Astrocyte of the spinal cord (primary cell): ENCODE measurements around the gene KBTBD8.

Experiments used
- DNase-seq: peaks from one replicate; pipeline ENCODE4 v3.0.0; 2011; ENCODE audit warnings: low read depth, low spot score
- H3K4me3 ChIP-seq: 2 replicates; pipeline ENCODE4 v1.5.1; 2011; ENCODE audit warnings: low read depth, mild to moderate bottlenecking, low read length, moderate library complexity
- in situ Hi-C: cut with HindIII; loops from 2 replicates; pipeline ENCODE4 v1.10.0; 2017; ENCODE audit warnings: low sequenced_read_pairs
- TF ChIP-seq, protein P1 (sequence below): IDR thresholded peaks from 2 replicates; pipeline ENCODE4 v1.5.1; 2012; ENCODE audit warnings: low read depth, mild to moderate bottlenecking, low read length, inconsistent platforms

The KBTBD8 gene

DNA sequence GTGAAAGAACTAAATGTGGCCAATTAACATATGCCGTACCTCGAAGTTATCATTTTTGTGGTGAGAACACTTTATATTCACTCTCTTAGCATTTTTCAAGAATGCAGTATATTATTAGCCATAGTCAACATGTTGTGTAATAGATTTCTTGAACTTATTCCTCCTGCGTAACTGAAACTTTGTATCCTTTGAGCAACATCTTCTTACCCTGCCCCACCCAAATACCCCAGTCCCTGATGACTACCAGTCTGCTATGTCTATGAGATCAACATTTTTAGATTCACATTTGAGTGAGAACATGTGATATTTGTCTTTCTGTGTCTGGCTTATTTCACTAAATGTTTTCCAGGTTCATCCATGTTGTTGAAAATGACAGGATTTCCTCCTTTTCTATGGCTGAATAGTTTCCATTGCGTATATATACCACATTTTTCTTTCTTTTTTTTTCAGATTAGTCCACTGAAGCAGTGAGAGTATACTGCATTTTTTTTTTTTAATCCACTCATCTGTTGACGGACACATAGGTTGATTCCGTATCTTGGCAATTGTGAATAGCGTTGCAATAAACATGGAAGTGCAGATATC, 12.7 kb upstream of the KBTBD8 start:
- no peak for DNase-seq
- no peak overlapping the region for H3K4me3 ChIP-seq
- in situ Hi-C loops = no loop called here
- TF ChIP-seq, protein P1, sequence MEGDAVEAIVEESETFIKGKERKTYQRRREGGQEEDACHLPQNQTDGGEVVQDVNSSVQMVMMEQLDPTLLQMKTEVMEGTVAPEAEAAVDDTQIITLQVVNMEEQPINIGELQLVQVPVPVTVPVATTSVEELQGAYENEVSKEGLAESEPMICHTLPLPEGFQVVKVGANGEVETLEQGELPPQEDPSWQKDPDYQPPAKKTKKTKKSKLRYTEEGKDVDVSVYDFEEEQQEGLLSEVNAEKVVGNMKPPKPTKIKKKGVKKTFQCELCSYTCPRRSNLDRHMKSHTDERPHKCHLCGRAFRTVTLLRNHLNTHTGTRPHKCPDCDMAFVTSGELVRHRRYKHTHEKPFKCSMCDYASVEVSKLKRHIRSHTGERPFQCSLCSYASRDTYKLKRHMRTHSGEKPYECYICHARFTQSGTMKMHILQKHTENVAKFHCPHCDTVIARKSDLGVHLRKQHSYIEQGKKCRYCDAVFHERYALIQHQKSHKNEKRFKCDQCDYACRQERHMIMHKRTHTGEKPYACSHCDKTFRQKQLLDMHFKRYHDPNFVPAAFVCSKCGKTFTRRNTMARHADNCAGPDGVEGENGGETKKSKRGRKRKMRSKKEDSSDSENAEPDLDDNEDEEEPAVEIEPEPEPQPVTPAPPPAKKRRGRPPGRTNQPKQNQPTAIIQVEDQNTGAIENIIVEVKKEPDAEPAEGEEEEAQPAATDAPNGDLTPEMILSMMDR = no peak

DNA sequence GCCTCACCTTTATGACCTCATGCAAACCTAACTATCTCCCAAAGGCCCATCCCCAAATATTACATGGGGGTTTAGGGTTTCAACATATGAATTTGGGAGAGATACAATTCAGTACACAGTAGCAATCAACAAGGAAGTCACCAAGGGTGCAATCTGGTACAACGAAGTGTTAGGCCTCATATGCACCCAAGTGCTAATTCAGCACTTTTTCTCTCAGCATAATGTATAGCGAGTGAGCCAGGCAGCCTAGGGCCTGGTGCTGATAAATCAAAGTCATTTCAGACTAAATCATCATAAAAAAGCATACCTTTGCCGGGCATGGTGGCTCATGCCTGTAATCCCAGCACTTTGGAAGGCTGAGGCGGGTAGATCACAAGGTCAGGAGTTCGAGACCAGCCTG, 11.7 kb upstream of the KBTBD8 start:
- no peak overlapping the region for H3K4me3 ChIP-seq
- in situ Hi-C loops = no loop called here
- no peak for DNase-seq
- TF ChIP-seq, protein P1 = no peak

DNA sequence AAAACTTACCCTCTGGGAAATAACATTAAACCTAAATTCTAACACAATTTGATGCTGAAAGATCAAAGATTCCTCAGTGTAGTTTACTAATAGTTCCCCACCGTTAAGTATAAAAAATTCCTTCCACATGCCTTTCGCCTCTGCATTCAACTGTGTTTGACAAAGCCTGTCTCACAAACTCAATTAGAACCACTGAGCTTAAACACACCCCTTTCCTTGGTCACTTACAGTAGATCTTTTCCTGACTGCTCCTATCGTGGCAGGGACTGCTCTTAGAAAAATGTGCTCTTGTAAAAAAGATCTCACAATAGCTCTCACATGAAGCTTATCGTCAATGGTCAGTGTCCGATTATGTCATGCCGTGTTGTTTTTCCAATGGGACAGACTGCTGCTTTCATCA, 8.9 kb upstream of the KBTBD8 start:
- TF ChIP-seq, protein P1 = no peak
- H3K4me3 ChIP-seq = no peak overlapping the region
- no peak for DNase-seq
- in situ Hi-C loops = no loop called here

DNA sequence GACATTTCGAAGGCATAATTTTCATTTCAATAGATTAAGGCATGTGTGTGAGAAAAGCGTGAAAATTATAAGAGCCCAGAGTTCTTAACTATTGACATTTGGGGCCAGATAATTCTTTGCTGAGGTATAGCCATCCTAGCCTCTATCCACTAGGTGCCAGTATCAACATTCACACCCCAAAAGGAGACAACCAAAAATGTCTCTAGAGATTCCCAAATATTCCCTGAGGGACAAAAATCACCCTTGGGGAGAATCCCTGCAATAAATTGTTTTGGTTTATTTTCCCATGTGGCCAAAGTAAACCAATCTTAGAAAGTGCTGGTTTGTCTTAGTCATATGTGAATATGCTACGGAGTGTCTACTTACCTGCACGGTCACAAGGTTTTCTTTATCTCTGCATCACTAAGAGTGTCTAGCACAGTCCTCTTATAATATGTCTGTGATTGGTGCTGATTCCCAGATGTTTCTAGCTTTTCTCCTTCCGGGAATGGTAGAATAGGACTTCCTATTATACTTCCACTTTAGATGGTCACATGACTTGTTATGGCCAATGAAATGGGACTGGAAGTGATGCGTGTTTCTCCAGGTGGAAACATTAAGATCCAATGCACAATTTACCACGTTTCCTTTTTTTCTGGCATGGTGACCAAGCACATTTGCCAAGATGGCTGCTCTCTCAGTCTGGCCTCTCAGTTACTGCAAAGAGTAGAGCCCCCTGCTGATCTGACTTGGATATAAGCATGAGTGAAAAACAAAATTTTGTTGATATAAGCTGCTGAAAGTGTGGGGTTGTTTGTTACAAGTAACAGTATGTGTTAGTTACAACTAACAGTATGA, 8.0 kb upstream of the KBTBD8 start:
- TF ChIP-seq, protein P1 = peak; percentile 13
- in situ Hi-C loops = no loop called here
- no peak overlapping the region for H3K4me3 ChIP-seq
- no peak for DNase-seq

DNA sequence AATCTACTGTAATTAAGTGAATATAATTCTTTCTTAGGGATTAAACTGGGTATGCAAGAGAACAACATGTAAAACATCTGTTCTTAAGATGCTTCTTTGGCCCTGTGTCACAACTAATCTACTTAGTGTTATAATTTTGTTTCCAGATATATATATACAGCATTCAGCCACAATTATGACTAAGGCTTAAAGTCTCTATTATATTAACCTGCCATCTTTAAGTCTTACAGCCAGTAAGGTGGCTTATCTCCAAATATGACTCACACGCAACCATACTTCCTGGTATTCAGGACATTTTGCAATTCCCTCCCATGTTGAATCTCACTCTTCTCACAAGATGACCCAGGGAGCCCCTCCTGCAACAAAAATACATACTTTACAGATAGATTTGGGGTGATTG, 6.6 kb upstream of the KBTBD8 start:
- in situ Hi-C loops = no loop called here
- peak; percentile 69 for DNase-seq
- TF ChIP-seq, protein P1 = no peak

DNA sequence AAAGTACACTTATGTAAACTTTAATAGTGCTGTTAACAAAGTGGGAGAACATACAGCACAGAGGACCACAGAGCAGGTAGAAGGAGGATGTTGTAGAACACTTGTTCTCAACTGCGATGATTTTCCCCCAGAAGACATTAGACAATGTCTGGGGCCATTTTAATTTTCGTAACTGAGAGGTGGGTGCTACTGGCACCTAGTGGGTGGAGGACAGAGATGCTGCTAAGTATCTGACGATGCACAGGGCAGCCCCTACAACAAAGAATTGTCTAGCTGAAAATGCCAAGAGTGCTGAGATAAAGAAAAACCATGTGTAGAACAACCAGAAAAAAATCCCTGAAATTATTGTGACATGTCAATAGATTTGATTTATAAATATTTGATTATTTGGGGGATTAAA, 5.0 kb upstream of the KBTBD8 start:
- in situ Hi-C loops = no loop called here
- TF ChIP-seq, protein P1 = no peak

More for the DNA sequence above, 6.6 kb upstream of the KBTBD8 start:
- no peak overlapping the region for H3K4me3 ChIP-seq

More for the DNA sequence above, 5.0 kb upstream of the KBTBD8 start:
- no peak overlapping the region for H3K4me3 ChIP-seq
- no peak for DNase-seq
